Endothelial cell of umbilical vein (primary cell): ENCODE measurements around the gene PITX2. TPM values are rescaled to one million over a fixed set of nuclear protein-coding genes. Genes with fewer than 3 reads are reported as not detected.

Experiments used
- BruUV-seq: library from RNA; stranded (reverse); fragments of 400-500 nt; replicated peaks from 2 replicates; lab custom pipeline; 2021; lab: Mats Ljungman, UMichigan
- CTCF ChIA-PET: fragments of 300-600, 350-600 bp; sonication (Branson Sonifier 250); formaldehyde crosslinking; loops from one replicate; lab custom pipeline; 2021; ENCODE audit warnings: antibody characterized with exemption, inconsistent platforms; lab: Charles Lee
- POLR2A ChIA-PET: fragments of 300-600, 350-600 bp; sonication (Branson Sonifier 250); formaldehyde crosslinking; loops from one replicate; lab custom pipeline; 2021; ENCODE audit warnings: antibody characterized with exemption, inconsistent platforms; lab: Charles Lee
- DNase-seq: peaks from one replicate; pipeline ENCODE4 v3.0.0-alpha.2; 2011; ENCODE audit warnings: low read depth, low spot score
- FAIRE-seq: peaks from 2 replicates; lab custom pipeline; 2011; peaks lifted over from hg19 to GRCh38; lab: Jason Lieb, UNC
- H2AFZ ChIP-seq: 2 replicates; pipeline ENCODE4 v1.6.0; 2012; ENCODE audit warnings: low read depth, low read length, control low read depth, inconsistent platforms
- H3K27ac ChIP-seq: 2 replicates; pipeline ENCODE4 v1.5.1; 2011; ENCODE audit warnings: low read depth, mild to moderate bottlenecking, control low read depth, low read length, moderate library complexity; ENCODE audit not compliant: insufficient read depth
- H3K27me3 ChIP-seq, 2 experiments: 2 replicates each; pipeline versions ENCODE4 v1.6.0 to v1.6.1; 2011; ENCODE audit warnings: low read length in 2 of 2, mixed read lengths in 1 of 2; ENCODE audit not compliant: control insufficient read depth in 2 of 2, insufficient read depth in 2 of 2
- H3K36me3 ChIP-seq, 2 experiments: 2 replicates in 1 of 2; 3 replicates in 1 of 2; pipeline ENCODE4 v1.5.1; 2011; ENCODE audit warnings: low read length in 2 of 2, mild to moderate bottlenecking in 1 of 2, moderate library complexity in 1 of 2; ENCODE audit not compliant: control insufficient read depth in 2 of 2, insufficient read depth in 2 of 2; ENCODE audit errors: extremely low read depth in 1 of 2
- H3K4me1 ChIP-seq: 3 replicates; pipeline ENCODE4 v1.5.1; 2011; ENCODE audit warnings: mild to moderate bottlenecking, low read length; ENCODE audit not compliant: control insufficient read depth, insufficient read depth; ENCODE audit errors: extremely low read depth
- H3K4me2 ChIP-seq: 2 replicates; pipeline ENCODE4 v1.6.1; 2011; ENCODE audit warnings: low read length, control low read depth, mixed read lengths; ENCODE audit not compliant: insufficient read depth
- H3K4me3 ChIP-seq, 3 experiments: fragments of 200-600 bp in 1 of 3; sonication (generic), shearing (Covaris generic) in 1 of 3; replicated peaks in 1 of 3; 2 replicates each; pipeline ENCODE4 v1.5.1; 2011 to 2016; ENCODE audit warnings: control low read depth in 3 of 3, low read length in 3 of 3, mild to moderate bottlenecking in 2 of 3, inconsistent platforms in 1 of 3, low read depth in 1 of 3, moderate library complexity in 1 of 3; ENCODE audit not compliant: insufficient read depth in 1 of 3
- H3K79me2 ChIP-seq: 2 replicates; pipeline ENCODE4 v1.6.0; 2012; ENCODE audit warnings: low read length, inconsistent platforms; ENCODE audit not compliant: control insufficient read depth, insufficient read depth
- H3K9ac ChIP-seq: replicated peaks from 2 replicates; pipeline ENCODE3; 2011; ENCODE audit warnings: low read length, control low read depth; ENCODE audit not compliant: insufficient read depth; ENCODE audit errors: extremely low read depth
- H3K9me1 ChIP-seq: replicated peaks from 3 replicates; pipeline ENCODE4 v1.6.0; 2011; ENCODE audit warnings: mild to moderate bottlenecking, low read length; ENCODE audit not compliant: control insufficient read depth, insufficient read depth; ENCODE audit errors: extremely low read depth
- H3K9me3 ChIP-seq: replicated peaks from 2 replicates; pipeline ENCODE4 v1.5.1; 2012; ENCODE audit warnings: low read length, inconsistent platforms; ENCODE audit not compliant: control insufficient read depth, insufficient read depth
- H4K20me1 ChIP-seq: replicated peaks from 2 replicates; pipeline ENCODE3; 2011; ENCODE audit warnings: mild to moderate bottlenecking, low read length; ENCODE audit not compliant: control insufficient read depth, insufficient read depth; ENCODE audit errors: extremely low read depth
- CTCF ChIP-seq, 2 donors: IDR thresholded peaks; 1 replicate in 1 of 2; 2 replicates in 1 of 2; pipeline ENCODE4 v1.5.1; 2011; ENCODE audit warnings: low read length in 2 of 2, mild to moderate bottlenecking in 2 of 2, moderate library complexity in 2 of 2, control low read depth in 1 of 2, inconsistent platforms in 1 of 2, low read depth in 1 of 2; ENCODE audit not compliant: insufficient read depth in 1 of 2; ENCODE audit errors: extremely low read depth in 1 of 2
- EZH2 ChIP-seq: IDR thresholded peaks from 2 replicates; pipeline ENCODE4 v1.6.1; 2012; ENCODE audit warnings: borderline replicate concordance, low read depth, mild to moderate bottlenecking, moderate library complexity, low read length, inconsistent platforms; ENCODE audit not compliant: severe bottlenecking
- GATA2 ChIP-seq: IDR thresholded peaks from 2 replicates; pipeline ENCODE4 v1.7.0; 2011; ENCODE audit warnings: low read depth, mild to moderate bottlenecking, moderate library complexity, mixed read lengths, low read length; ENCODE audit not compliant: insufficient read length, insufficient read depth
- MYC ChIP-seq: IDR thresholded peaks from one replicate; pipeline ENCODE4 v1.6.1; 2011; ENCODE audit warnings: mild to moderate bottlenecking, low read depth, low read length
- POLR2A ChIP-seq: IDR thresholded peaks from 2 replicates; pipeline ENCODE4 v1.6.1; 2012; ENCODE audit warnings: low read depth, mild to moderate bottlenecking, control low read depth, low read length
- POLR2AphosphoS5 ChIP-seq: IDR thresholded peaks from 2 replicates; pipeline ENCODE4 v1.6.1; 2012; ENCODE audit warnings: low read depth, mild to moderate bottlenecking, control low read depth, low read length, moderate library complexity; ENCODE audit not compliant: insufficient read depth
- dilution Hi-C: fragments of 300-500 bp; cut with MboI; formaldehyde crosslinking; loops from one replicate; pipeline ENCODE4 v1.15.0; 2019; ENCODE audit warnings: low sequenced_read_pairs; ENCODE audit not compliant: extremely low pct_ligation_motif_present
- intact Hi-C: fragments of 100-400 bp; cut with micrococcal nuclease; formaldehyde crosslinking; loops from one replicate; pipeline ENCODE4 v1.10.0; 2022
- polyA plus RNA-seq, 4 experiments: library from polyadenylated mRNA; depleted of rRNA in 3 of 4; stranded (reverse) in 3 of 4; unstranded in 1 of 4; fragments of >200 nt; gene quantifications; 2 replicates each; pipeline versions ENCODE4 v1.2.1 to v1.2.3, GENCODE V29; 2011 to 2012; ENCODE audit warnings: missing spikeins in 1 of 4
- total RNA-seq: library from RNA; stranded (reverse); gene quantifications from 2 replicates; pipeline ENCODE4 v1.2.3, GENCODE V29; 2021
- TF ChIP-seq, protein P1 (sequence below): IDR thresholded peaks from 2 replicates; pipeline ENCODE4 v1.6.1; 2011; ENCODE audit not compliant: insufficient read depth, insufficient read length

The PITX2 gene
- total and polyA plus RNA-seq, 2 donors (not counting 3 experiments of a cell fraction or from before 2014, with no cell fraction given), result 0.04 to 0.31 TPM

DNA sequence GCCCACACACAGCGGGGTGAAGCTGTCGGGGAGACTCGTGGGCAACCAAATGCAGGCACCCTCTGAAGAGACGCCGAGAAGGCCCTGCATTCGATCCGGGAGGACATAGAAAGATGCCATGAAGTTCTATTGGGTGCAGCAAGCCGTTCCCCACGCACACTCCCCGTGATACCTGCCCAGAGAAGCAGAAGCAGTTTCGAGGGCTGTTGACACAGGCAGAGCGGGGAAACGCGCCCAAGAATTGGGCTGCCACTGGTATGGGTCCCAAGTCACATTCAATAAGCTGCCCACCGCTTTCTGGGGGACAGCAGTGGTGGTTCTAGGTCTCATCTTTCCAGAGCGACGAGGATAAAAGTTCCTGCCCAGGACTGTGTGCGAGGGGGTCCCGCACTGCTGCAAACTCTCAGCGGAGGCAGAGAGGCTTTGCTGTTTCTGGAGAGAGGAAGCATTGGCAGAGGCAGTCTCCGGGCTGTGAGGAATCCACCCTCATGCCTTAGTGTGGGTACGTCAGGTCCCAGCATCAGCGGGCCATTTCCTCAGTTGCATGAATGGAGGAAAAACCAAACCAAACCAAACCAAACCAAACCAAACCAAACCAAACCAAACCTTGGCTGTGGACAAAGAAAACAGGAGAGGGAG, 10.1 kb downstream of the PITX2 start:
- no peaks in the 10 kb centered on the region for H3K79me2 ChIP-seq
- peaks cover 84 to 100% of the 10 kb centered on the region in 2 experiments for H3K27me3 ChIP-seq
- no peak overlapping the region for H3K27ac ChIP-seq
- no peak overlapping the region for H3K9ac ChIP-seq
- no peaks in the 10 kb centered on the region for H3K9me1 ChIP-seq
- H2AFZ ChIP-seq, result no peak overlapping the region
- dilution Hi-C loops (no loop called here), intact Hi-C loops (no loop called here)
- H3K4me3 ChIP-seq, result no peak overlapping the region
- no peak overlapping the region for H3K4me2 ChIP-seq
- H3K36me3 ChIP-seq, result no peaks in the 10 kb centered on the region
- no peaks in the 10 kb centered on the region for H4K20me1 ChIP-seq
- ChIA-PET CTCF (interaction anchor here (0.9 to 1.5 kb wide), 3 partner anchors 8 to 97 kb away, joined by 3 to 4 read pairs (median 3); partner anchors contain the start of gene PITX2), POLR2A (no interaction called here)
- no peak for FAIRE-seq
- DNase-seq, result no peak
- TF ChIP-seq, protein P1, sequence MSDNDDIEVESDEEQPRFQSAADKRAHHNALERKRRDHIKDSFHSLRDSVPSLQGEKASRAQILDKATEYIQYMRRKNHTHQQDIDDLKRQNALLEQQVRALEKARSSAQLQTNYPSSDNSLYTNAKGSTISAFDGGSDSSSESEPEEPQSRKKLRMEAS, result no peak
- TF ChIP-seq EZH2, result peak; percentile 93
- no peaks in the 10 kb centered on the region for H3K4me1 ChIP-seq
- no peaks in the 10 kb centered on the region for H3K9me3 ChIP-seq
- no TSS peak for BruUV-seq

GRCh38 chr4:110611968-110612447, 10.9 kb downstream of the PITX2 start:
- Histone ChIP-seq H3K27ac (no peak overlapping the region), H3K9me3 (no peaks in the 10 kb centered on the region), H4K20me1 (no peaks in the 10 kb centered on the region), H3K27me3 (peaks cover 79 to 95% of the 10 kb centered on the region in 2 experiments), H3K36me3 (no peaks in the 10 kb centered on the region), H3K79me2 (no peaks in the 10 kb centered on the region), H3K4me3 (no peak overlapping the region), H3K4me1 (no peaks in the 10 kb centered on the region), H3K9me1 (no peaks in the 10 kb centered on the region), H3K9ac (no peak overlapping the region), H2AFZ (no peak overlapping the region), H3K4me2 (no peak overlapping the region)
- dilution Hi-C loops (no loop called here), intact Hi-C loops (no loop called here)
- BruUV-seq, result no TSS peak
- FAIRE-seq, result no peak
- TF ChIP-seq POLR2A (no peak), EZH2 (peak; percentile 87), POLR2AphosphoS5 (no peak), CTCF (IDR thresholded peaks at IDR 0.05; ENCODE audit: extremely low read depth in 1 of 2, insufficient read depth in 1 of 2, low read depth in 1 of 2, low read length in 2 of 2) (no peak), GATA2 (no peak), MYC (no peak)
- TF ChIP-seq, protein P1, result no peak
- CTCF ChIA-PET, result interaction anchor here (0.9 to 1.0 kb wide), 2 partner anchors 9 to 96 kb away, joined by 3 read pairs; no protein-coding TSS in a partner anchor
- DNase-seq, result no peak
- POLR2A ChIA-PET, result no interaction called here
